KOPT-K1 (cell line): Measurements from ENCODE around the gene METTL26.
"Not testable (repeated sequence)": the region's sequence is repeated elsewhere in the genome, so short reads cannot be mapped to it uniquely, and the experiment has no call there.

Experiments
- H3K27ac ChIP-seq: fragments of 200-600 bp; sonication (generic); 2 replicates; pipeline ENCODE4 v1.5.1; 2016; ENCODE audit warnings: antibody characterized with exemption, mild to moderate bottlenecking, low read depth, low read length; ENCODE audit not compliant: poor library complexity, severe bottlenecking
- H3K36me3 ChIP-seq: fragments of 200-600 bp; sonication (generic); 2 replicates; pipeline ENCODE4 v1.5.1; 2017; ENCODE audit warnings: antibody characterized with exemption, mild to moderate bottlenecking, low read length, moderate library complexity; ENCODE audit not compliant: insufficient read depth
- H3K9me3 ChIP-seq: fragments of 200-600 bp; sonication (generic); 2 replicates; pipeline ENCODE4 v1.5.1; 2017; ENCODE audit warnings: antibody characterized with exemption, low read length, mild to moderate bottlenecking; ENCODE audit not compliant: insufficient read depth, poor library complexity, severe bottlenecking

The METTL26 gene

GRCh38 chr16:616733-617586 is 19.1 kb downstream of the METTL26 start:
- H3K27ac ChIP-seq: no peak overlapping the region
- no peaks in the 10 kb centered on the region for H3K36me3 ChIP-seq
- no peaks in the 10 kb centered on the region for H3K9me3 ChIP-seq

- Histone ChIP-seq H3K36me3 (no peaks in the 10 kb centered on the region), H3K9me3 (no peaks in the 10 kb centered on the region), H3K27ac (no peak overlapping the region)
Observed at GRCh38 chr16:615122-615521, 21.0 kb downstream of the METTL26 start.

- Histone ChIP-seq H3K27ac (no peak overlapping the region), H3K9me3 (no peaks in the 10 kb centered on the region), H3K36me3 (no peaks in the 10 kb centered on the region)
Observed at GRCh38 chr16:610513-611381, 25.4 kb downstream of the METTL26 start.

- peaks cover 7% of the 10 kb centered on the region for H3K9me3 ChIP-seq
- no peak overlapping the region for H3K27ac ChIP-seq
- no peaks in the 10 kb centered on the region for H3K36me3 ChIP-seq
Observed at GRCh38 chr16:609984-610383, 26.1 kb downstream of the METTL26 start.

- H3K9me3 ChIP-seq: peaks cover 11% of the 10 kb centered on the region
- H3K27ac ChIP-seq: no peak overlapping the region
- no peaks in the 10 kb centered on the region for H3K36me3 ChIP-seq
Observed at GRCh38 chr16:609316-609715, 26.8 kb downstream of the METTL26 start.

GRCh38 chr16:608019-608418 is 28.1 kb downstream of the METTL26 start:
- no peak overlapping the region for H3K27ac ChIP-seq
- no peaks in the 10 kb centered on the region for H3K36me3 ChIP-seq
- H3K9me3 ChIP-seq: peaks cover 11% of the 10 kb centered on the region

GRCh38 chr16:606656-607307 is 29.3 kb downstream of the METTL26 start:
- Histone ChIP-seq H3K9me3 (peaks cover 11% of the 10 kb centered on the region), H3K27ac (no peak overlapping the region), H3K36me3 (no peaks in the 10 kb centered on the region)

GRCh38 chr16:603933-604332 is 32.2 kb downstream of the METTL26 start:
- Histone ChIP-seq H3K27ac (no peak overlapping the region), H3K36me3 (no peaks in the 10 kb centered on the region; the same call in 1 of the 2 replicates), H3K9me3 (peaks cover 11% of the 10 kb centered on the region)

- Histone ChIP-seq H3K36me3 (no peaks in the 10 kb centered on the region; the same call in 1 of the 2 replicates), H3K27ac (no peak overlapping the region)
Observed at GRCh38 chr16:600781-601180, 35.3 kb downstream of the METTL26 start.

GRCh38 chr16:598823-599739 is 37.0 kb downstream of the METTL26 start:
- Histone ChIP-seq H3K27ac (no peak overlapping the region), H3K36me3 (no peaks in the 10 kb centered on the region; the same call in 1 of the 2 replicates), H3K9me3 (no peaks in the 10 kb centered on the region)

More at GRCh38 chr16:600781-601180, 35.3 kb downstream of the METTL26 start:
- H3K9me3 ChIP-seq: peaks cover 11% of the 10 kb centered on the region

- H3K9me3 ChIP-seq, H3K36me3 ChIP-seq: not testable (repeated sequence)
Observed at GRCh38 chr16:597655-598054, 38.5 kb downstream of the METTL26 start.

GRCh38 chr16:596736-597060 is 39.4 kb downstream of the METTL26 start:
- Histone ChIP-seq H3K9me3 (no peaks in the 10 kb centered on the region), H3K27ac (no peak overlapping the region), H3K36me3 (no peaks in the 10 kb centered on the region; the same call in 1 of the 2 replicates)

More at GRCh38 chr16:597655-598054, 38.5 kb downstream of the METTL26 start:
- not testable (repeated sequence) for H3K27ac ChIP-seq

- no peak overlapping the region for H3K27ac ChIP-seq
- no peaks in the 10 kb centered on the region for H3K9me3 ChIP-seq
- no peaks in the 10 kb centered on the region; the same call in 1 of the 2 replicates for H3K36me3 ChIP-seq
Observed at GRCh38 chr16:595942-596735, 40.0 kb downstream of the METTL26 start.
